Mucosa of descending colon (tissue), 3 donors: Measurements from ENCODE around the gene LPCAT1. TPM values are rescaled to one million over a fixed set of nuclear protein-coding genes. Genes with fewer than 3 reads are reported as not detected.
A peak's percentile ranks its signal among the peaks of the same experiment; 100 is the strongest.

Source experiments
- ATAC-seq: fragments of 200-7000 bp; cut with Tn5 transposase; one replicate; pipeline ENCODE4 v1.9.1; 2020; ENCODE audit warnings: mild to moderate bottlenecking, moderate library complexity
- DNase-seq, 3 donors: peaks; one replicate each; pipeline ENCODE4 v3.0.0-alpha.2; 2020
- H3K36me3 ChIP-seq: fragments of 200-600 bp; one replicate; pipeline ENCODE4 v1.8.0; 2021; ENCODE audit warnings: low read depth, mild to moderate bottlenecking
- H3K4me1 ChIP-seq: fragments of 200-600 bp; one replicate; pipeline ENCODE4 v1.8.0; 2021; ENCODE audit warnings: low read depth, mild to moderate bottlenecking
- H3K4me3 ChIP-seq: fragments of 200-600 bp; one replicate; pipeline ENCODE4 v1.8.0; 2021; ENCODE audit warnings: mild to moderate bottlenecking
- H3K9me3 ChIP-seq: fragments of 200-600 bp; one replicate; pipeline ENCODE4 v1.8.0; 2021; ENCODE audit warnings: mild to moderate bottlenecking
- intact Hi-C, 2 donors: fragments of 100-400 bp; cut with DNase I in 1 of 2; cut with micrococcal nuclease in 1 of 2; formaldehyde crosslinking; loops; one replicate each; pipeline versions ENCODE4 v1.11.0 to v1.11.1; 2022; cut with DNase I, micrococcal nuclease
- total RNA-seq, 3 donors: library from RNA; stranded (reverse); fragmentation: NEBNext Ultra II Directional in 2 of 3; extraction: Animal tissue kit (Norgen Biotek cat#: 25700) in 2 of 3; gene quantifications; one replicate each; pipeline versions ENCODE4 v1.2.1 to v1.2.4, GENCODE V29; 2021 to 2023
- TF ChIP-seq, protein P1 (sequence below): fragments of 200-600 bp; IDR thresholded peaks from one replicate; pipeline ENCODE4 v1.8.0; 2022; ENCODE audit warnings: antibody characterized with exemption, mild to moderate bottlenecking
- donor health status: DM: no; HTN: no; CAD: no; lungs with moderate emphysema.
- donor health status: DM: no; HTN: no; CAD: no.
- donor health status: DM: no; HTN: yes; CAD: no.

LPCAT1 gene
- total RNA-seq, 3 donors from 2014 or later = 6.7 to 27.2 (median 26.0) TPM

DNA sequence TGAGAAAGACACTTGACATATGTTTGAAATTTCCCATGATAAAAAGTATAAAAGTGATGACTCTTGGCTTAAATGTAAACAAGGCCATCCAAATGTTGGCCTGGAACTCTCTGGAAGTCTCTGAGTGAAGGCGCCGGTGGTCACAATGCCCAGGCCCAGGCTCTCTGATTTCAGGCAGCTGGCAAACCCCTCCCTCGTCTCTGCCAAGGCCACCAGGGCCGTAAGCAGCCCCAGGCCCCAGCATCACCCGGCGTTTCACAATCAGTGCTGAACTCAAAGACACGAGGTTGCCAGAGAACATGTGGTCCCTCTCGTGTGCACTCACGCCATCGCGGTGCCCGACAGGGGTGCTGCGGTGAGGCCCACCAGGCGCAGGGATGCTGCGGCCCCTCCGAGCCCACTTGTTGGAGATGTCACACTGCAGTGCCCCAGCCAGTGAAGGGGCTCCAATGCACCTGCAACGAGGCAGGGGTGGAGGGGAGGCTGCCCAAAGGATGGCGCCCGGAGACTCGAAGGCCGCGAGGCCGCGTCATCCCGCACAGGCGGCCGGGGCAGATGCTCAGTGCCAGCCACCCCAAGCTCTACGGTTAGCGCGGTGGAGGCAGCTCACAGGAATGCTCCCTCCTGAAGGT is 15.0 kb downstream of the LPCAT1 start:
- Histone ChIP-seq H3K36me3 (no peaks in the 10 kb centered on the region), H3K4me1 (no peaks in the 10 kb centered on the region), H3K4me3 (no peak overlapping the region), H3K9me3 (no peaks in the 10 kb centered on the region)
- intact Hi-C loops = no loop called here
- DNase-seq = peak in 2 of 3 donors; percentile 9 to 44
- ATAC-seq = no peak
- TF ChIP-seq, protein P1, sequence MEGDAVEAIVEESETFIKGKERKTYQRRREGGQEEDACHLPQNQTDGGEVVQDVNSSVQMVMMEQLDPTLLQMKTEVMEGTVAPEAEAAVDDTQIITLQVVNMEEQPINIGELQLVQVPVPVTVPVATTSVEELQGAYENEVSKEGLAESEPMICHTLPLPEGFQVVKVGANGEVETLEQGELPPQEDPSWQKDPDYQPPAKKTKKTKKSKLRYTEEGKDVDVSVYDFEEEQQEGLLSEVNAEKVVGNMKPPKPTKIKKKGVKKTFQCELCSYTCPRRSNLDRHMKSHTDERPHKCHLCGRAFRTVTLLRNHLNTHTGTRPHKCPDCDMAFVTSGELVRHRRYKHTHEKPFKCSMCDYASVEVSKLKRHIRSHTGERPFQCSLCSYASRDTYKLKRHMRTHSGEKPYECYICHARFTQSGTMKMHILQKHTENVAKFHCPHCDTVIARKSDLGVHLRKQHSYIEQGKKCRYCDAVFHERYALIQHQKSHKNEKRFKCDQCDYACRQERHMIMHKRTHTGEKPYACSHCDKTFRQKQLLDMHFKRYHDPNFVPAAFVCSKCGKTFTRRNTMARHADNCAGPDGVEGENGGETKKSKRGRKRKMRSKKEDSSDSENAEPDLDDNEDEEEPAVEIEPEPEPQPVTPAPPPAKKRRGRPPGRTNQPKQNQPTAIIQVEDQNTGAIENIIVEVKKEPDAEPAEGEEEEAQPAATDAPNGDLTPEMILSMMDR = no peak

GRCh38 chr5:1507961-1508658 is 15.7 kb downstream of the LPCAT1 start:
- intact Hi-C loops = no loop called here
- TF ChIP-seq, protein P1 = no peak
- DNase-seq (peak in 2 of 3 donors; percentile 16 to 31), ATAC-seq (no peak)
- no peak overlapping the region for H3K4me3 ChIP-seq
- H3K9me3 ChIP-seq = no peaks in the 10 kb centered on the region
- no peaks in the 10 kb centered on the region for H3K36me3 ChIP-seq
- no peaks in the 10 kb centered on the region for H3K4me1 ChIP-seq

GRCh38 chr5:1507457-1507856 is 16.3 kb downstream of the LPCAT1 start:
- intact Hi-C loops = no loop called here
- peak in 2 of 3 donors; percentile 18 to 42 for DNase-seq

GRCh38 chr5:1507014-1507375 is 16.8 kb downstream of the LPCAT1 start:
- DNase-seq (peak in 1 of 3 donors; percentile 11), ATAC-seq (no peak)
- Histone ChIP-seq H3K4me1 (no peaks in the 10 kb centered on the region), H3K36me3 (no peaks in the 10 kb centered on the region), H3K4me3 (no peak overlapping the region), H3K9me3 (no peaks in the 10 kb centered on the region)
- TF ChIP-seq, protein P1 = no peak
- intact Hi-C loops = no loop called here

More at GRCh38 chr5:1507457-1507856, 16.3 kb downstream of the LPCAT1 start:
- Histone ChIP-seq H3K4me3 (no peak overlapping the region), H3K4me1 (no peaks in the 10 kb centered on the region), H3K9me3 (no peaks in the 10 kb centered on the region), H3K36me3 (no peaks in the 10 kb centered on the region)
- ATAC-seq = no peak
- TF ChIP-seq, protein P1 = no peak

GRCh38 chr5:1506242-1507013 is 17.3 kb downstream of the LPCAT1 start:
- intact Hi-C loops = no loop called here
- Histone ChIP-seq H3K9me3 (no peaks in the 10 kb centered on the region), H3K4me1 (no peaks in the 10 kb centered on the region), H3K36me3 (no peaks in the 10 kb centered on the region), H3K4me3 (no peak overlapping the region)
- peak in 2 of 3 donors; percentile 16 to 43 for DNase-seq
- TF ChIP-seq, protein P1 = no peak
- no peak for ATAC-seq
